GM13977 (cell line): Measurements from ENCODE around the gene ST6GALNAC3.

Experiments used
- DNase-seq: peaks from one replicate; pipeline ENCODE4 v3.0.0; 2012; ENCODE audit warnings: low spot score
- in situ Hi-C: fragments of 300-500 bp; cut with MboI; formaldehyde crosslinking; loops from one replicate; pipeline ENCODE4 v1.12.0; 2022; ENCODE audit warnings: low sequenced_read_pairs, low pct_unique_long_range_greater_than_20kb, mixed read lengths, inconsistent platforms; ENCODE audit not compliant: unreplicated experiment
- TF ChIP-seq, protein P1 (sequence below): IDR thresholded peaks from 2 replicates; pipeline ENCODE4 v1.5.1; 2012; ENCODE audit warnings: mild to moderate bottlenecking, control low read depth; ENCODE audit not compliant: insufficient read depth; ENCODE audit errors: extremely low read depth, missing control alignments

Gene ST6GALNAC3

DNA sequence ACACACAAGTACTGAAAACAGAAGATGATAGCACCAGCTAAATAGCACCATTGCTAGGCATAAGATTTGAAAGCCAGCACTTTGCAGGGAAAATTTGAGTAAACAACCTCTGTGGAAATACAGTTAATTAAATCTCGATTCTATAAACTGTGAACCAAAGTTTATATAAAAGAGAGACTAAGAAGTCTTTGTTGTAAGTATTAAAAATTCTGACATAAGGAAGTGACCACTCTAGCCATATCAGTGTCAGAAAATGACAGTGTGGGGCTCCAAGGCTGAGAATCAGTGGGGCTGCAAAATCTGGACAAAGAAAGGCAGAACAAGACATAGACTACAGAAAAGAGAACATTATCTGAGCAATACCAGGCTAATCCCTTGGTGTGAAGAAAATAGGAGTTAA, 292.2 kb downstream of the ST6GALNAC3 start:
- in situ Hi-C loops, result no loop called here

DNA sequence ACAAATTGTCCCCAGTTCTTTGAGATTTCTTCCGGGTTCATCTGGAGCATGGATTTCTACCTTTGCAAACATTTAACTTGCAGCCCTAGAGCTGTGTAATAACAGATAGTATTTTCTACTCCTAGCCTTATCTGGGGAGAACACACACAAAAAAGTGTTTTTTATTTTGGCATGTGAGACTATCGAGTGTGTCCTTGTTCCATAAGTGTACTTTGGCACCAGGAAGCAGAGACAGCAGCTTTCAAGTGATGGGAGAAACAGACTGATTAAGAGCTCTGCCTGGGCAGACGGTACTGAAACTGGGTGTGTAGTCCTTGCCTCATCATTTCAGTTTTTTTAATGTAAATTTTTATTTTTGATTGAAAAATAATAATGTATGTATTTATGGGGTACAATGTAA, 297.4 kb downstream of the ST6GALNAC3 start:
- in situ Hi-C loops, result no loop called here
- DNase-seq, result no peak
- TF ChIP-seq, protein P1, sequence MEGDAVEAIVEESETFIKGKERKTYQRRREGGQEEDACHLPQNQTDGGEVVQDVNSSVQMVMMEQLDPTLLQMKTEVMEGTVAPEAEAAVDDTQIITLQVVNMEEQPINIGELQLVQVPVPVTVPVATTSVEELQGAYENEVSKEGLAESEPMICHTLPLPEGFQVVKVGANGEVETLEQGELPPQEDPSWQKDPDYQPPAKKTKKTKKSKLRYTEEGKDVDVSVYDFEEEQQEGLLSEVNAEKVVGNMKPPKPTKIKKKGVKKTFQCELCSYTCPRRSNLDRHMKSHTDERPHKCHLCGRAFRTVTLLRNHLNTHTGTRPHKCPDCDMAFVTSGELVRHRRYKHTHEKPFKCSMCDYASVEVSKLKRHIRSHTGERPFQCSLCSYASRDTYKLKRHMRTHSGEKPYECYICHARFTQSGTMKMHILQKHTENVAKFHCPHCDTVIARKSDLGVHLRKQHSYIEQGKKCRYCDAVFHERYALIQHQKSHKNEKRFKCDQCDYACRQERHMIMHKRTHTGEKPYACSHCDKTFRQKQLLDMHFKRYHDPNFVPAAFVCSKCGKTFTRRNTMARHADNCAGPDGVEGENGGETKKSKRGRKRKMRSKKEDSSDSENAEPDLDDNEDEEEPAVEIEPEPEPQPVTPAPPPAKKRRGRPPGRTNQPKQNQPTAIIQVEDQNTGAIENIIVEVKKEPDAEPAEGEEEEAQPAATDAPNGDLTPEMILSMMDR, result no peak

More for the DNA sequence above, 292.2 kb downstream of the ST6GALNAC3 start:
- TF ChIP-seq, protein P1, result no peak
- DNase-seq, result no peak

DNA sequence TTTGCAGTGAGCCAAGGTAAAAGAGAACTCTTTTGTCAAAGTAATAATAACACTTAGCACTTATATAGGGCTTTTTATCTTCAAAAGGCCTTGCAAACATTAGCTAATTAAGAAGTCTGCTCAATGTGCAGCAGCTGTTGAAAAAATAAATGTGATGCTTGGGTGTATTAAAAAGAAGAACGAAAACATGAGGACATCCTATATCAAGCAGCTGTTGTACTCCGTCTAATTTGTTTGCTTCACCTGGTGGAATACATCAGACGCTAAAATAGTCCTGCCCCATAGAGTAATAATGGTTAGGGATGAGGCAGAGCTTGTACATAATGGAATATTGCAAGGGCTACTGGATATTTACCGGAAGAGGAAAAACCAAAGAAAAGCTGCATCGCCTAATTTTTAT, 299.5 kb downstream of the ST6GALNAC3 start:
- in situ Hi-C loops, result no loop called here
- TF ChIP-seq, protein P1, result no peak
- no peak for DNase-seq

DNA sequence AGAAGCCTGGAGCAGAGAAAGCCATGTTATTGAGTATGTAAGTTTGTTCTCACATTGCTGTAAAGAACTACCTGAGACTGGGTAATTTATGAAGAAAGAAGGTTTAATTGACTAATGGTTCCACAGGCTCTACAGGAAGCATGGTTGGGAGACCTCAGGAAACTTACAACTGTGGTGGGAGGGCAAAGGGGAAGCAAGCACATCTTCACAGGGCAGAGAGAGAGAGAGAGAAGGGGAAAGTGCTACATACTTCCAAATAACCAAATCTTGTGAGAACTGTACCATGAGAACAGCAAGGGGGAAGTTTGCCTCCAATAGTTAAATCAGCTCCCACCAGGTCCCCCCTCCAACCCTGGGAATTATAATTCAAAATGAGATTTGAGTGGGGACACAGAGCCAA, 302.7 kb downstream of the ST6GALNAC3 start:
- in situ Hi-C loops, result no loop called here
- TF ChIP-seq, protein P1, result no peak

DNA sequence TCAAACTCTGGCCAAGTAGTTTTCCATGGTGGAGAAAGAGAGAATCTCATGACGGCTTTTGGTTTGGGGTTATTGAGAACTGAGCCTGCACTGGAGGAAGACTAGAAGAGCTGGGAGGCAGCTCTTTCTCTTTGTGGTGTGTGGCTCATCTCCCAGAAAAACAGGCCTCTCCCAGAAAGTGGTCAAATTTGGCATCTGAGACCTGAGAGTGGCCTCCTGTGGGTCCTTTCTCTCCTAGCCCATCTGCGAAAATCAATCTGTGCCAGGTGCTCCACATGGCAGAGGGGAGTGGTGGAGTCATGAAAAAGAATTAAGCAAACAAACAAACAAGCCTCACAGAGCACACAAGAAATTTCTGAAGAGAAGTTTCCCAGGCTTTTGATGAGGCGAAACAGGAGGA, 305.0 kb downstream of the ST6GALNAC3 start:
- TF ChIP-seq, protein P1, result no peak
- no peak for DNase-seq
- in situ Hi-C loops, result no loop called here

More for the DNA sequence above, 302.7 kb downstream of the ST6GALNAC3 start:
- DNase-seq, result no peak

DNA sequence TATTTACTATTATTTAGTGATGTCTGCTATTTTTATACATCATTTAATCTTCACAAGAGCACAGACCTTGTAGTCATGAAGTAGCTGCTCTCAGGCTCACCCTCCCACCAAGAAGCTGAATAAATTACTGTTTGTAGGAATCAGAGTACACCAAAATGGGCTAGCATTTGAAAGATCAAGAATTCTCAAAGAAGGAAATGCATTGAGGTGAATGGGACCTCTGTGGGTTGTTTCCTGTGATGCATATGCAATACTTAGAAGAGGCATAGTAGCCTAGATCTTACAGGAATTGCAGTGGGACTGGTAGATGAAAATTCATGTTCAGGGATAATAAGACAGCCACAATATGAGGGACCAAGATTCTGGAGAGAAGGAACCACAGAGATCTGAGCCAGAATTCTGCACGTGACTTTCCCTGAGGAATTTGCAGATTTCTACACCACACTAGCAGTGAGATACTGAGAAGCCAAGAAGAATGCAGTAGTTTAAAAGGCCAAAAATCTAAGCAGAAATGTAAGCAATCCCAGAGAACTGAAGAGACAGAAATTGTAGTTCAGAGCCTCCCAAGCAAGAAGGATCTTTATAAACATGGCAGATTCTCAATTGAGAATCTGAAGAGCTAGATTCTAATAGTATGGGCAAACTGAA, 307.0 kb downstream of the ST6GALNAC3 start:
- in situ Hi-C loops, result no loop called here
- TF ChIP-seq, protein P1, result no peak

More for the DNA sequence above, 307.0 kb downstream of the ST6GALNAC3 start:
- no peak for DNase-seq
